Epithelial cell of proximal tubule (primary cell): ENCODE measurements around the gene KRTAP10-11. TPM values are rescaled to one million over a fixed set of nuclear protein-coding genes. Genes with fewer than 3 reads are reported as not detected.

Experiments
- DNase-seq: peaks from one replicate; pipeline ENCODE4 v3.0.0-alpha.2; 2011; ENCODE audit warnings: low read depth
- H3K4me3 ChIP-seq: 2 replicates; pipeline ENCODE4 v1.5.1; 2011; ENCODE audit warnings: low read depth, mild to moderate bottlenecking, low read length
- CTCF ChIP-seq: conservative IDR thresholded peaks from 2 replicates; pipeline ENCODE4 v1.5.1; 2012; ENCODE audit warnings: low read depth, mild to moderate bottlenecking, low read length
- total RNA-seq: library from RNA; depleted of rRNA; stranded (reverse); fragments of >200 nt; gene quantifications from 2 replicates; pipeline ENCODE4 v1.2.3, GENCODE V29; 2015

KRTAP10-11 gene
- total RNA-seq, 1 donor from 2014 or later: not detected

GRCh38 chr21:44664691-44665090 is 18.5 kb downstream of the KRTAP10-11 start:
- no peak overlapping the region for H3K4me3 ChIP-seq
- TF ChIP-seq CTCF: no peak
- no peak for DNase-seq

GRCh38 chr21:44666401-44667320 is 20.4 kb downstream of the KRTAP10-11 start, which contains the start of gene KRTAP12-2:
Gene KRTAP12-2 (minus strand): TSS chr21:44666927. CDS start chr21:44666886, 41 bp downstream.
- no peak for TF ChIP-seq CTCF
- no peak within 1 kb of the TSS for H3K4me3 ChIP-seq
- DNase-seq: no peak

GRCh38 chr21:44667612-44668011 is 21.4 kb downstream of the KRTAP10-11 start:
- no peak for TF ChIP-seq CTCF
- no peak for DNase-seq
- no peak overlapping the region for H3K4me3 ChIP-seq

GRCh38 chr21:44670642-44671432 is 24.6 kb downstream of the KRTAP10-11 start:
- TF ChIP-seq CTCF: no peak
- DNase-seq: no peak

GRCh38 chr21:44671911-44672310 is 25.7 kb downstream of the KRTAP10-11 start:
- no peak for TF ChIP-seq CTCF
- DNase-seq: no peak
- H3K4me3 ChIP-seq: no peak overlapping the region

More at GRCh38 chr21:44670642-44671432, 24.6 kb downstream of the KRTAP10-11 start:
- no peak overlapping the region for H3K4me3 ChIP-seq

GRCh38 chr21:44677881-44678280 is 31.7 kb downstream of the KRTAP10-11 start:
- DNase-seq: no peak
- H3K4me3 ChIP-seq: no peak overlapping the region
- no peak for TF ChIP-seq CTCF
